ENCODE data around the gene COTL1. TPM values are rescaled to one million over a fixed set of nuclear protein-coding genes. Genes with fewer than 3 reads are reported as not detected.
A peak's percentile ranks its signal among the peaks of the same experiment; 100 is the strongest.

The COTL1 gene
- total and polyA plus RNA-seq, 2 donors from 2014 or later, result 122 to 136 TPM

DNA sequence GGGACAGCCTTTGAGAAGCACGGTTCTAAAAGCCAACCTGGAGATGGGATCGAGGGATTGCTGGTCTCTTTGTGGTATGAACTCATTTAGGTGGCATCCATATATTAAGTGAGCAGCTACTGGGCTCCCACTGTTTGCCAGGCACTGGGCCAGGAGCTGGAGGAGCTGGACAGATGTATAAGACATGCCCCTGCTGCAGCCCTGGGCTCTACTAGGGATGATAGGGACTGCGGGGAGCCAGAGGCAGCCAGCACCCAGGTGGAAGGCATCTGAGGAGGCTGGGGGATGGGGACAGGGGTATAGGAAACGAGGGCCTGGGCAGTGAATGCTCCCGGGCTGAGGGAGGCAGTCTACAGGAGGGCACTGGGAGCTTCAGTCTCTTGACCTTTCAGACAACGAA is 60.4 kb downstream of the COTL1 start:
- FAIRE-seq (no peak), DNase-seq (no peak)
- TF ChIP-seq, protein P1, sequence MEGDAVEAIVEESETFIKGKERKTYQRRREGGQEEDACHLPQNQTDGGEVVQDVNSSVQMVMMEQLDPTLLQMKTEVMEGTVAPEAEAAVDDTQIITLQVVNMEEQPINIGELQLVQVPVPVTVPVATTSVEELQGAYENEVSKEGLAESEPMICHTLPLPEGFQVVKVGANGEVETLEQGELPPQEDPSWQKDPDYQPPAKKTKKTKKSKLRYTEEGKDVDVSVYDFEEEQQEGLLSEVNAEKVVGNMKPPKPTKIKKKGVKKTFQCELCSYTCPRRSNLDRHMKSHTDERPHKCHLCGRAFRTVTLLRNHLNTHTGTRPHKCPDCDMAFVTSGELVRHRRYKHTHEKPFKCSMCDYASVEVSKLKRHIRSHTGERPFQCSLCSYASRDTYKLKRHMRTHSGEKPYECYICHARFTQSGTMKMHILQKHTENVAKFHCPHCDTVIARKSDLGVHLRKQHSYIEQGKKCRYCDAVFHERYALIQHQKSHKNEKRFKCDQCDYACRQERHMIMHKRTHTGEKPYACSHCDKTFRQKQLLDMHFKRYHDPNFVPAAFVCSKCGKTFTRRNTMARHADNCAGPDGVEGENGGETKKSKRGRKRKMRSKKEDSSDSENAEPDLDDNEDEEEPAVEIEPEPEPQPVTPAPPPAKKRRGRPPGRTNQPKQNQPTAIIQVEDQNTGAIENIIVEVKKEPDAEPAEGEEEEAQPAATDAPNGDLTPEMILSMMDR (IDR thresholded peaks at IDR 0.05; ENCODE audit: borderline replicate concordance, extremely low read depth, insufficient read depth), result no peak
- Histone ChIP-seq H3K4me3 (ENCODE audit: low read length in 3 of 3) (no peak overlapping the region), H3K4me1 (ENCODE audit: control insufficient read depth in 2 of 3, insufficient read depth in 2 of 3, low read depth in 1 of 3, low read length in 3 of 3) (no peaks in the 10 kb centered on the region), H3K9ac (ENCODE audit: low read length in 3 of 3) (no peak overlapping the region), H3K27ac (ENCODE audit: low read depth in 2 of 2, low read length in 2 of 2) (no peak overlapping the region), H3K9me3 (ENCODE audit: control insufficient read depth in 2 of 3, insufficient read depth in 1 of 3, low read length in 3 of 3) (no peaks in the 10 kb centered on the region), H3K27me3 (ENCODE audit: control insufficient read depth, insufficient read depth, low read length) (no peaks in the 10 kb centered on the region), H3K36me3 (ENCODE audit: control insufficient read depth in 2 of 3, insufficient read depth in 3 of 3, low read length in 3 of 3) (no peaks in the 10 kb centered on the region)
- intact Hi-C loops (cut with DNase I), result no loop called here

DNA sequence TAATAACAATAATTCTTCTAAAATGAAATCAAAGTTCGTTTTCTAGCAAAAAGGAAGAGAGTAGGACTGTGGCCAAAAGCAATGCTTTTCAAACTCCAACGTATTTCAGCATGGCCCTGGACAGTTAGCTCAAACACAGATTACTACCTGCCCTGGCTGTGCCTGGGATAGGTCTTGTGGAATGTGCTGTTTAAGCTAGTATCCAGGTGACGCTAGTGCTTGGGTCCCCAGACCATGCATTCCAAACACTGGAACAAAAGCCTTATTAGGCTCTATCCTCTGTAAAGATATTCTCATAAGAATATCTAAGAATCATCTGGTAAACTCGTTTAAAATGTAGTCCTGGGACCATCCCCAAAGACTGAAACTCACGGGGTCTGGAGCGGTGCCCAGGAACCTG is 60.8 kb downstream of the COTL1 start:
- FAIRE-seq, result no peak

DNA sequence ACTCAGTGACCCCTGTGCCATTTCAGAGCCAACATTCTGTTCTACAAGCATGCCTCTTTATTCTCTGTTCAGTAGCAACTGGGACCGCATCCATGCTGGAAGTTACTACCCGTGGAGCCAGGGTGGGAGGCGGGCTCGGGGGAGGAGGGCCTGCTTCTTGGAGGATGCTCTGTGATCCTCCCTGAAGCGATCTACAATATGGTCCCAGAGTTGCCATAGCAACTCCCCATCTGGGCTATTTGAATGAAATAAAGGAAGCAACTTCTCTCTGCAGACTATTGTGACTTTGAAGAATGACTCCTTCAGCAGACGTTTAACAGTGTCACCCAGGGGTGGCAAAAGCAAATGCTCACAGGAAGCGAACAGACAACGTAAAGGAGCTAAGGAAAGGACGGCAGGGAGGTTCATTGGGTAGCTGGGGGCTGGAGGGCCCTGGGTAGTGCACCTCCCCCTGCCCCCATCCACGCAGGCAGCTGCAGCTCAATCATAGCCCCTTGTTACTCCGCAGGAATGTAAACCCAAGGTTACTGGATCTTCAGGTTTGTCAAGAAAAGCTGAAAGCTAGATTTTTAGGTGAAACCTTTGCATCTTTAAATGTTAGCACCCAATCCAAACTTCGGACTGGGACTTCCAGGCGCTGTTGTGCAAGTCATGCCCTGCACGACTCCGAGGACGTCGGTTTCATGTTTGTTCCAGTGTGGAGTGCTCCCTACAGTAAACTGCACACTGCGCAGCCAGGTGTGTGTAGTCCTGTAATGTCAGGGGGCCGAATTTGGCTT is 62.3 kb downstream of the COTL1 start:
- Histone ChIP-seq H3K9me3 (ENCODE audit: control insufficient read depth in 2 of 3, insufficient read depth in 1 of 3, low read length in 3 of 3) (no peaks in the 10 kb centered on the region), H3K27ac (ENCODE audit: low read depth in 2 of 2, low read length in 2 of 2) (no peak overlapping the region), H3K27me3 (ENCODE audit: control insufficient read depth, insufficient read depth, low read length) (no peaks in the 10 kb centered on the region), H3K4me1 (ENCODE audit: control insufficient read depth in 2 of 3, insufficient read depth in 2 of 3, low read depth in 1 of 3, low read length in 3 of 3) (no peaks in the 10 kb centered on the region), H3K9ac (ENCODE audit: low read length in 3 of 3) (no peak overlapping the region), H3K4me3 (ENCODE audit: low read length in 3 of 3) (no peak overlapping the region), H3K36me3 (ENCODE audit: control insufficient read depth in 2 of 3, insufficient read depth in 3 of 3, low read length in 3 of 3) (no peaks in the 10 kb centered on the region)
- TF ChIP-seq, protein P1 (IDR thresholded peaks at IDR 0.05; ENCODE audit: borderline replicate concordance, extremely low read depth, insufficient read depth), result no peak
- no peak for FAIRE-seq
- peak in 2 of 5 donors; percentile 62 to 70 for DNase-seq
- intact Hi-C loops (cut with DNase I), result no loop called here

More for the DNA sequence above, 60.8 kb downstream of the COTL1 start:
- no peak overlapping the region for H3K27ac ChIP-seq (ENCODE audit: low read depth in 2 of 2, low read length in 2 of 2)
- no peaks in the 10 kb centered on the region for H3K27me3 ChIP-seq (ENCODE audit: control insufficient read depth, insufficient read depth, low read length)
- H3K4me1 ChIP-seq (ENCODE audit: control insufficient read depth in 2 of 3, insufficient read depth in 2 of 3, low read depth in 1 of 3, low read length in 3 of 3), result no peaks in the 10 kb centered on the region
- intact Hi-C loops (cut with DNase I), result no loop called here
- H3K9me3 ChIP-seq (ENCODE audit: control insufficient read depth in 2 of 3, insufficient read depth in 1 of 3, low read length in 3 of 3), result no peaks in the 10 kb centered on the region
- H3K36me3 ChIP-seq (ENCODE audit: control insufficient read depth in 2 of 3, insufficient read depth in 3 of 3, low read length in 3 of 3), result no peaks in the 10 kb centered on the region
- no peak overlapping the region for H3K4me3 ChIP-seq (ENCODE audit: low read length in 3 of 3)
- TF ChIP-seq, protein P1 (IDR thresholded peaks at IDR 0.05; ENCODE audit: borderline replicate concordance, extremely low read depth, insufficient read depth), result no peak
- H3K9ac ChIP-seq (ENCODE audit: low read length in 3 of 3), result no peak overlapping the region
- no peak for DNase-seq

Data from kidney (tissue), 14 donors.